HG03103 (cell line): ENCODE results near the gene C19orf67.

Experiments used
- ATAC-seq: cut with Tn5 transposase; IDR thresholded peaks from one replicate; pipeline ENCODE4 v1.9.1; 2021; ENCODE audit warnings: low read depth; ENCODE audit not compliant: unreplicated experiment

The C19orf67 gene

GRCh38 chr19:14088634-14089411 is 3.2 kb upstream of the C19orf67 start:
- no peak for ATAC-seq

GRCh38 chr19:14086098-14086497 is 515 bp upstream of the C19orf67 start:
- no peak for ATAC-seq

- no peak for ATAC-seq
These were observed 3.0 kb downstream of the C19orf67 start for GRCh38 chr19:14082675-14082960.

- no peak for ATAC-seq
These were observed 3.5 kb downstream of the C19orf67 start for GRCh38 chr19:14081797-14082674.

GRCh38 chr19:14080887-14081796 is 4.4 kb downstream of the C19orf67 start:
- ATAC-seq, result peak; percentile 68

GRCh38 chr19:14078411-14078810 is 7.2 kb downstream of the C19orf67 start:
- no peak for ATAC-seq

- ATAC-seq, result no peak
These were observed 11.4 kb downstream of the C19orf67 start for GRCh38 chr19:14073925-14074838.

GRCh38 chr19:14073261-14073924 is 12.2 kb downstream of the C19orf67 start:
- ATAC-seq, result no peak

GRCh38 chr19:14072535-14073260 is 12.9 kb downstream of the C19orf67 start, which contains the start of gene MISP3:
Gene MISP3, plus strand, starts transcription at chr19:14072786. Its CDS starts 524 bp downstream, at chr19:14073310.
- peak; percentile 16 for ATAC-seq

GRCh38 chr19:14070268-14071050 is 15.1 kb downstream of the C19orf67 start:
- ATAC-seq, result no peak

GRCh38 chr19:14066134-14066533 is 19.4 kb downstream of the C19orf67 start:
- ATAC-seq, result no peak

- no peak for ATAC-seq
These were observed 22.5 kb downstream of the C19orf67 start for GRCh38 chr19:14063105-14063504.

- ATAC-seq, result no peak
These were observed 23.1 kb downstream of the C19orf67 start for GRCh38 chr19:14062558-14062855.

GRCh38 chr19:14061751-14062557 is 23.6 kb downstream of the C19orf67 start, which contains the start of gene PALM3:
Gene PALM3, minus strand, starts transcription at chr19:14062076. Its CDS starts 96 bp downstream, at chr19:14061980.
- ATAC-seq, result no peak

GRCh38 chr19:14061081-14061749 is 24.4 kb downstream of the C19orf67 start:
- ATAC-seq, result no peak

GRCh38 chr19:14059652-14060155 is 25.9 kb downstream of the C19orf67 start:
- ATAC-seq, result no peak
